HG03457 (cell line): ENCODE measurements around the gene CTDP1.
A peak's percentile ranks its signal among the peaks of the same experiment; 100 is the strongest.

Experiments used
- ATAC-seq: cut with Tn5 transposase; IDR thresholded peaks from one replicate; pipeline ENCODE4 v1.9.1; 2021; ENCODE audit warnings: moderate number of reproducible peaks; ENCODE audit not compliant: unreplicated experiment

Gene CTDP1

DNA sequence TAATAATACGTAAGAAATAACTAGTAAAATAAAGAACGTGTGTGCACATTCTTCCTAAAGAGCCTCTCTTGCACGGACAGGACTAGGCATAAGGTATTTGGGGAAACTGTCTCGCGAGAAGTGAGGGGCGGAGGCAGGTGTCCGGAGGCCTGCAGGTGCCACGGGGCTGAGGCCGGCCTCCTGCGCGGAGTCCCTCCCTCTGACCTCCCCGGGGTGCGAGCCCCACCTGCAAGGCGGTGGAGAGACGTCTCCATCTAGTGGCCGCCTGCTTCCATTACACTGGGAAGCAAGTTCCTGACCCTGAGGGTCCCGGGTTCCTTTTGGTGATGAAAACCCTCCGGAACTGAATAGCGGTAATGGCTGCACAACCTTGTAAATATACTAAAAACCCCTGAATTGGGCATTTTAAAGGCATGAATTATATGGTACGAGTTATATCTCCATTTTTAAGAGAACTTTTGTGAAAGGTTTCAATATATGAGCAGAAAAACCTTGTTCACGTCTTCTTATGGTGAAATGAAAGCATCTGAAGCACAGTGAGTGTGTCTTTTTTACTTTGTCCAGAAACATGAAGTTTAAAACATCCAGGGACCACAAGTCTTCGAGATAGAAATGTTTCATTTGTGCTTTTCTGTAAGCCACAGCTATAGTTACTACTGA lies 35.5 kb upstream of the CTDP1 start:
- ATAC-seq, result peak; percentile 56

DNA sequence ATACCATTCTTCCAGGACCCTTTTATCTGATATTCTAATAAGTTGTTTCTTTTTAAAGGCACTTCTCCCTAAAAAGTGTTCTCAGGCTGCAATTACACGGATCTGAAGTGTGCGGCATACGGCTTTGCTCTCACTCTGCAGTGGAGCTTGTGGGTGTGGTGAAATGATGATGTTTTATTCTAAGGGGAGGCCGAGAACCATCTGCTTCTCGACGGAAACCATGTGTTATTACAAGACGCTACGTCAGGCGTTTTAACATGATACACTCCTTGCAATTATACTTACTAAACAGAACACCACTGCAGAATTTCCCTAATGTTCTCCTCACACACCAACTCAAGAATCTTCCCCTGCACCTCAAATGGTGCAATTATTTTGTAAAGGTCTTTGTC lies 34.9 kb upstream of the CTDP1 start:
- no peak for ATAC-seq

DNA sequence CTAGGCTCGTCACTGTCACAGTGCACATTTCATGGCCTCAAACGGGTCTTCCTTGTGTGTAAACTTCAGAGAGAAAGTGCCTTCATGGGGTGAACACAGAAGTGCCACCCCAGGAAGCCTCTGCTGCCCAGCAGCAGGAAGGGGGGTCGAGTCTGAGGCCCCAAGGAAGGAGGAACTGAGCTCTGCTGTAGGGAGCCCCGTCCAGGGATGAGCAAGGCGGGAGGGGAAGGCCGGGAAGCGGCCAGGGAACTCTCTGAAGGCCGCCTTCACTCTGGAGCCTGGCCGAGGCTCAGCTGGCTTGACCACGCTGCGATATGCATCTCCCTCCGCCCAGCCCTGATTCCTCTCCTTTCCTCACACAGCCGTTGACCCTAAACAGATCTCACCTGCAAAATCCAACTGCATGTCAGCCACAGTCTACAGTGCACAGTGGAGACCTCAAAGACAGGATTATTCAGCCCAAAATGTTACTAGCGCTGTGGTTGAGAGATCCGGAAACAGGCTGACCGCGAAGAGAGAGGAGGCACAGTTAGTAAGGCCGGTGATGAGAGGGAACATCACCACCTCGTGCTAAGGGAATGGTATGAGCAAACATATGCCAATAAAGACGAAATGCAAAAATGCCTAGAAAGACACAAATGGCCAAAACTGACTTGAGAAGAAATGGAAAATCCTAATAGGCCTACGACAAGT lies 34.2 kb upstream of the CTDP1 start:
- no peak for ATAC-seq

DNA sequence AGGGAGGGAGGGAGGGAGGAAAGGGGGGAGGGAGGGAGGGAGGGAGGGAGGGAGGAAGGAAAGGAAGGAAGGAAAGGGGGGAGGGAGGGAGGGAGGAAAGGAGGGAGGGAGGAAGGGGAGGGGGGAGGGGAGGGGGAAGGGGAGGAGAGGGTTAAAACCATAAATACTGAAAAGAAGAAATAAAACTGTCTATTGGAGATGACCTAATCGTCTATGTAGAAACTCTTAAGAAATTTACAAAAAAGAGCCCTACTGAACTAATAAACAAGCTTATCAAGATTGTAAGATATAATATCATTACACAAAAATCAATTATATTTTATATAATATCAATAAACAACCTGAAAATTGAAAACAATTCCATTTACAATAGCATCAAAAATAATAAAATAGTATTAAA lies 32.3 kb upstream of the CTDP1 start:
- no peak for ATAC-seq

DNA sequence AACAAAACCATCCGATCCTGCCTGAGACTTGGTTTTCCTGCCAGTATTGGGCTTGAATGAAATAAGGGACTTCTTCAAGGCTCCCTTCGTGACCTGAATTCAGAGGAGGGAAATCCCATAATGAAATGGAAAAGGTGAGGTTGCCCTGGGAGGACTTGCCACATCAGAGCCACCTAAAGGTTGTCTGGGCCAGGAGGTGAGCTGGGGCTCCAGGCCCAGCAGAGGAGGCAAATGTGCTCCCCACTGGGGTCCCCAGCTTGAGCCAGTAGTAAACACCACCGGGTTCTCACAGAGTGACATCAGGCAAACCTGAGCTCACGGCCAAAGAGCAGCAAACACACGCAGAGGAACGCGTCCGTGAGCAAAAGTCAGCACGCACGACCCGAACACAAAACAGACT lies 28.6 kb upstream of the CTDP1 start:
- ATAC-seq, result no peak

DNA sequence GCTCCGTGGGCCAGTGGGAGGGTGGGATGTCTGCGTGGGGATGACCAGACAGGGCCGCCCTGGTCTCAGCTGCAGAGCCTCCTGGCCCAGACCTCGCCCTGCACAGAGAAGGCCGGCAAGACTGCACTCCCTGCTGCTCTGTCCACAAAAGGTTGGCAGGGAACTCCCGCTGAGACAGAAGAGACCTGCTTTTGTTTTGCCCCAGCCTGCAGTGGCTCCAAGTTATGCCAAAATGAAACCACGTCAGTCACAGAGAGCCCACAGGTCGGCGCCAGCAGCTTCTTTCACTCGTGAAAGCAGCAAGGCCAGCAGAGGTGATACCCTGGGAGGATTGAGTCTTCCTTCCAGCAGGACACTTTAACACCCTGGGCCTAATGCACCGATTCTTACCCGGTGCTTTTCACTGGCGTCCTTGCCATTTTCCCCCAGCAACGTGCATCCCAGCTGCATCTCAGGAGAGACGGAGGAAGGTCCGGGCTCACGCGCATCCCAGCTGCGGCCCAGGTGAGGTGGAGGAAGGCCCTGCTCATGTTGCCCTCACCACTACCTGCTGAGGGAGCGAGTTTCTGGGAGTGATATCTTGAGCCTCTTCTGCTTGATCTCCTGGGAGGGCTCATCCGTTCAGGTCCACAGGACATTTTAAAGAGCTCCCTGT lies 22.1 kb upstream of the CTDP1 start:
- ATAC-seq, result no peak

DNA sequence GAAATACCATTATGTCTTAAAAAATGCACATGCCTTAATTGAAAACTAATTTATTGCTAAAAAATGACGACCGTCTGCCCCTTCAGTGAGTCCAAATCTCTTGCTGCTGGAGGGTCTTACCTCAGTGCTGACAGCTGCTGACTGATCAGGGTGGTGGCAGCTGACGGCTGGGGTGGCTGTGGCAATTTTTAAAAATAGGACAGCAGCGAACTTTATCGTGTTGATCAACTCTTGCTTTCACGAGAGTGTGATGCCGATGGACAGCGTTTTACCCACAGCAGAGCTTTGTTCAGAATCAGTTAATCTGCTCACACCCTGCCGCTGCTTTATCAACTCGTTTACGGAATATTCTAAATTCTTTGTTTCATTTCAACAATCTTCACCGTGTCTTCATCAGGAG lies 21.2 kb upstream of the CTDP1 start:
- ATAC-seq, result no peak

DNA sequence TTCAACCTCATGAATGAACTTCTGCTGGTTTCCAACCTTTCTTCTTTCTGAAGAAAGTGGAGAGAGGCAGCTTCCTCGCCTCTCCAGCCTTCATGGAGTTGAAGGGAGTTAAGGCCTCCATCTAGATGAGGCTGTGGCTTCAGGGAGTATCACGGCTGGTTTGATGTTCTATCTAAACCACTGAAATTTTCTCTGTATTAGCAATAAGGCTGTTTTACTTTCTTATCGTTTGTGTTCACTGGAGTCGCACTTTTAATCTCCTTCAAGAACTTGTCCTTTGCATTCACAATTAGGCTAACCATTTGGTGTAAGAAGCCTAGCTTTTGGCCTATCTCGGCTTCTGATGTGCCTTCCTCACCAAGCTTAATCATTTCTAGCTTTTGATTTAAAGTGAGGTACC lies 19.9 kb upstream of the CTDP1 start:
- no peak for ATAC-seq

DNA sequence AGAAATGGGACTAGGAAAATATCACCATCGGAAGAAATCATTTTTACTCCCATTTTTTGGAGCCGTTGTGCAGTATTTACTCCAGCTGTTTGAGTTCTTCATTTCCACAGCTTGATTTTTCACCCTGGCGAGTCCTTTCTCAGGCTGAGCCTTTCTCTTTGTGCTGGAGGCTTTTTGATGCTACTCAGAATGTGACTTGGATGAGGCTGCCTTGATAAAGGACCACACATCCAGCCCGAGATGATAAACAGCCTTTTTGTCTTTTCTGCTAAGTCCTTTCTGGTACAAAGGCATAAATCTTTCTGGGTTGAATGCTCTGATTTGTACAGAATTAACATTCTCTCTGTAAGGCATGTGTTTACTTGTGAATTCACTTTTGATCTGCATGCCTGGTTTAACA lies 17.6 kb upstream of the CTDP1 start:
- ATAC-seq, result no peak

DNA sequence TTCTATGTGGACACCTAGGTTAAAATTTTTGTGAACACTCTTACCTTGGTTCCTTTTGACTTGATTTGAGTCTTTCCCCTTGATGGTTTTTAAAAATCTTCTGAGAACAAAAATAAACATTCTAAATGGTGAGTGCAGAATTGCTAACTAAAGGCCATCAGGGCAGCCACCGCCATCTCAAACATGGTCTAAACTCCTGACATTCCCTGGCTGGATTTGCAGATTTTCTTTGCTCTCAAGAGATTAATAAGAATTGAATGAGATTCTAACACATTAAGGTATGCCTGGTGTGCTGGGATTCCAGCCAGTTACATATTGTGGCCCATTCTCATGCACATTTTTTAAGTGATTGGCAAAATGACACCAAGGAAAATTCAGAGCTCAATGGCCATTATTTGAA lies 17.2 kb upstream of the CTDP1 start:
- no peak for ATAC-seq

DNA sequence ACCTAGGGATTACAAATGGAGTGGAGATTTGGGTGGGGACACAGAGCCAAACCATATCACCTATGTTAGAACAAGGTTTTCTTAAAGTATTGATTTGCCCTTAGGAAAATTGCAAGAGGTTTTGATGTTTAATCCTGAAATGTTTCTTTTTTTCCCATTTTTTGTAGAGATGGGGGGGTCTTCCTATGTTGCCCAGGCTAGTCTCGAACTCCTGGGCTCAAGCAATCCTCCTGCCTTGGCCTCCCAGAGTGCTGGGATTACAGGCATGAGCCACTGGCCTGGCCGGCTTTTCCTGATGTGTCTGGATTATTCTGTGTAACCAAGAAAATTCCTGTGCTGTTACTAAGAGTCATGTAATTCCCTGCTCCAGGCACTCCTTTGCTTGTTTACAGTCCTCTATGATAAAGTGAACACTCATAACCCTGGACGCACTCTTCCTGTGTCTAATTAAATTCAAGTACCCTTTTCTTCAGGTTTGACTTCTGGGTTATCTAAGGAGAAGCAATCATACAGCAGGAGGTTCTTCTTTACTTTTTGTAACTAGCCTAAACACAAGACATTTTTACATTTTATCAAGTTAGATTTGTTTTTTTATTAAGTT lies 15.0 kb upstream of the CTDP1 start:
- ATAC-seq, result no peak

DNA sequence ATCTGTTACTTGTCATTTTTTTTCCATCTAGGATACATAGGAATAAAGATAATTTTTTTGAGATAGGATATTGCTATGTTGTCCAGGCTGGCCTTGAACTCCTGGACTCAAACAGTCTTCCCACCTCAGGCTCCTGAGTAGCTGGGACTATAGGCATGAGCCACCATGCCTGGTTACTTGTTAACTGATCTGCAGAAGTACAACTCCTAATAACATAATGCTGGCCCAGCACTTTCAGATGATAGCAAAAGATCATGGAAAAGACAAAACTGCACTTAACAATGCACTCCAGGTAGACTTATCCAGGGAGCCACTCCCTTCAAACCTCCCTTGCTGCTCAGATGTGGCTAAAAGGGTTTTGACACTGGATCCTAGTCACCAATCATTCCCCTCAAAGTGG lies 11.4 kb upstream of the CTDP1 start:
- no peak for ATAC-seq

DNA sequence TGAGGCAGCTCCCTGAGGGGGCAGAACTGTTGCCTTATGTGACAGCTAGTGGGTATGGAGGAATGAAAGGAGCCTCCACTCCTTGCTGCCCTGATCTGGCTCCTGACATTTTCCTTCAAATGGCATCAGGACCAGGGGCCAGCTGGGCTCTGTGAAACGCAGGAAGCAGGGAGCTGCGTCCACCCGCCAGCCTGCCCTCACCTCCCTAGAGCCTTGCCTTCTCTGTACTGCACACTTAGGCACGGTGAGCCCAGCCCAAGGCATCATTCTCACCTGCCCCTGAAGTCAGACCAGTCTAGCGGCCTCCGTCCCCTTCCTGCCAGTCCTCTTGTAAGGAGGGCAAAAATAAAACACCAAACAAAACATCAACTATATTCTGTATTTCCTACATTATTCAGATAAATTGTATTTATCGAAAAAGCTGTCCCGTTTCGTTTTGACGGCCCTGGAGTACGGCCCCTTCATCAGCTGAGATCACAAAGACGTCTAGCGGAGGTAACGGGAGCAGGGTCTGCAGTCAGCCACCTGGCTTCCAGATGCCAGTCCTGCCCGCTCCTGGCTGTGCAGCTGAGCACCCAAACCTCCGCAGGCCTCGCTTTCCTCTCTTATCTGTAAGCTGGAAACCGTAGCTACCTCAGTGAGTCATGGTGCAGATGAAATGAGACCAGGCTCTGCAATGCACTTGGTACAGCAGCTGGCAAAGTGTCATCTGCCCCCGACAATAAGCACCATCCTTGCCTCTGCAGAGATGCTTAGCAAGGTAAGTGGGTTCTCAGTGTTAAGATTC lies 6.9 kb upstream of the CTDP1 start:
- ATAC-seq, result no peak

DNA sequence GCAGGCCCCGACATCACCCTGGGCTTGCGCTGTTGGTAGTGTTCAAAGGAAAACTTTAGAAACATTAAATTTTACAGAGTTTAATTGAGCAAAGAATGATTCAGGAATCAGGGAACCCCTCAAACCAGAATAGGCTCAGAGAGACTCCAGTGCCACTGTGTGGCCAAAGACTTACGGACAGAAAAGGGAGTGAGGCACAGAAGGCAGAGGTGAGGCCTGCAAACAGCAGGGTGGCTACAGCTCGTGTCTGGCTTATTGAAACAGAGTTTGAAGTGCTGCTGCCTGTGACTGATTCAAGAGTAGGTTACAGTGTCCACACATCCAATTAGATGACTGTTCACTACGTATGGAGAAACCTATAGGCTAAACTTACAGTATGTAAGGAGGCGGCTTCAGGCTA lies 2.4 kb upstream of the CTDP1 start:
- no peak for ATAC-seq

DNA sequence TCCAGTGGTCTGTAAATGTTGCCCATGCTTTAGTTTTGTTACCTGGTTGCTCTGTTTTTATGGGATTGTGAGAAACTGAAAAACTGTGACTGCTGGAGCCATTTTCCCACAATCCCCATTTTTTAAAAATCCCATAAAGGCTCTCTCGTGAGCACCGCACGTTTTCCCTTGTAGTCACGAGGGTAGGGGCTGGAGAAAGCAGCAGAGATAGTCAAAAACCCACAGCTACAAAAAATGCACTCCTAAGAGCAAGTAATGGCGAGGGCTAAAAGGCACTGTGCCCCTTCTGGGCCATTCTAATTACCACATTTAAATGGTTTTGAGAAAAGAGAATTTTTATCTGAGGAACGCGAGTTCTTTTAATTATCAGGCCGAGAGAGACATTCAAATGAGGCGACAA lies 1.8 kb upstream of the CTDP1 start:
- no peak for ATAC-seq

DNA sequence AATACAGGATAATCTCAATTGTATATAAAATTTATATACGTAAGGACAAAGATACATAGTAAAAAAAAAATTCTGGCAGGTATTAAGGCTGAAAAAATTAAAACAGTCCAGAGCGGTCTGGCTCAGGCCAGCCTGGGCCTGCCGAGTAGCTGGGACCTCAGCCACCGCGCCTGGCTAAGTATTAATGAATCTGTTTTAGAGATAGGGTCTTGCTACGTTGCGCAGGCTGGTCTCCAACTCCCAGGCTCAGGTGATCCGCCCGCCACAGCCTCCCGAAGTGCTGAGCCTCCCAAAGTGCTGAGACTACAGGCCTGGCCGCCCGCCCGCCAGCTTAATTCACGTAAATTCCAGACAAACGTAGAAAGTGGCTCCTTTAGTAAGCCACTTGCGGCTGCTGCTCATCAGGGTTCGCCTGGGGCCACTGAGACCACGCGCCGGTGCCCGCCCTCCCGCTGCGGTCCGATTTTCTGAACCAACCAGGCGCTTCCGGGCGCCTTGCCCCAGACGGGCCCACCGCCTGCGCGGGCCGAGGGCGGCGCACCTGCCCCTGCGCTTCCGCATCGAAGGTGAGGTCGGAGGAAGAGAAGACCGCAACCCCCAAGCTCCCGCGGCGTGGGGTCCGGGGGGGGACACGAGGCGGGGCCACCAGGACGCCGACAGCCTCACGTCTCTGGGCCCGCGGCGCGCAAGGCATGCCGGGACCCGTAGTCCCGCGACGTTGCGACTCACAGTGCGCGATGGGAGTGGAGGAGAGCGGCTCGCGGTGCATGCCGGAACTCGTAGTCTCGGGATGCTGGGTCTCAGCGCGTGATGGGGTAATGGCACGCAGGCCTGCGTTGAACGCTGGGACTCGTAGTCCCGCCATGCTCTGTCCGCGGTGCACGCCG lies 695 bp upstream of the CTDP1 start:
- ATAC-seq, result peak; percentile 92

DNA sequence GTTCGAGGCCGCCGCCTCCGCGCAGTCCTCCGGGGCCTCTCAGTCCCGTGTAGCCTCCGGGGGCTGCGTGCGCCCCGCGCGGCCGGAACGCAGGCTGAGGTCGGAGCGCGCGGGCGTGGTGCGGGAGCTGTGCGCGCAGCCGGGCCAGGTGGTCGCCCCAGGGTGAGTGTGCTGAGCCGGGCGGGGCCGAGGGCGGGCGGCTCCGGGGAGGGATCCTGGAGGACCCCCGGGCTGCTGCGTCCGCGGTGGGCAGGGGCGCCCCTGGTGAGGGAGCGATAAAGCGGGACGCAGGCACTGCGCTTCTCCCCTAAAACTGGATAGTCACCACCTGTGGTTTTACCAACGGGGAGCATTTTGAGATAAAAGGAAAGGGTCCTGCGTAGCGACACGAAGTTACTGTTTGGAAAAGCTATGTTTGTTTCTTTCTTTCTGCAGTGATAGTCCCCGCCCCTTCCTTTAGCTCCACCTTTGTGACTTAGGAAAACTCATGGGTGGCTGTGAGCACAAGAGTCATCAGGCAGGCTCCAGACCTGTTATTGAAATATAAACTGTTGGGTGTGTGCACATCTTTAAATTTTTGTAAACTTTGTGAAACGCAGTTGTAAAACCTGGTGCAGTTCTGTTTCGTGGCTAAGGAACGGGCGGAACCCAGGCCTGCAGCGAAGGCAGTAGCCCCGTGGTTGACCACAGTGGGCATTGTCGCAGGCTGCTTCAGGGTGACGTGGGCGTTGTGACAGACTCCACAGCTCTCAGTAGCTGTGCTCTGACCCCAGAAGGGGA lies 687 bp downstream of the CTDP1 start:
- ATAC-seq, result peak; percentile 0

DNA sequence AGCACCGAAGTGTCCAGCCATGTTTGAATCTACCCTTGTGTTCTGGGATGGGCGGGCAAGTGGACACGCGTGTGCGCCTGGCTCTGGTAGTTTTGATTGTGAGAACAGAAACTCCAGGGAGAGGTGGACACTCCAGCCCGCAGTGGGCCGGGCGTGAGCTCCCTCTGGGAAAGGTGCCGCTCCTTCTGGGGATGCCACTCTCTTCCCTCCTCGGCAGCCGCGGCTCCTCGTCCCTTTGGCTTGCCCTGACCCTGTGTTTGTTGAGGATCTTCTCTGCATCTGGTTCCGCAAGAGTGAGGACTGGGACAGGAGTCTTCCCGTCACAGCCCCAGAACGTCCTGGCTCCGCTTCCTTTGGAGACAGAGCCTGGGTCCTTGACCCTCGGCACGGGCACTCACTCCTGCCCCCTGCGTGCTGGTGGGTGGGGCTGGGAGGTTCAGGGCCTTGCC lies 1.3 kb downstream of the CTDP1 start:
- ATAC-seq, result no peak
